Measurements from ENCODE around the gene GPR34. TPM values are rescaled to one million over a fixed set of nuclear protein-coding genes. Genes with fewer than 3 reads are reported as not detected.
A peak's percentile ranks its signal among the peaks of the same experiment; 100 is the strongest.

Gene GPR34
- total RNA-seq, 2 experiments from 2014 or later: not detected

GRCh38 chrX:41722816-41723618 lies 34.2 kb downstream of the GPR34 start:
- ATAC-seq (ENCODE audit: poor library complexity) (no peak), DNase-seq (no peak)
- Histone ChIP-seq H3K36me3 (ENCODE audit: insufficient read depth, low read length) (peaks cover 3% of the 10 kb centered on the region), H3K27me3 (ENCODE audit: control insufficient read depth in 1 of 2, insufficient read depth in 2 of 2, low read length in 2 of 2) (no peaks in the 10 kb centered on the region), H3K9me3 (ENCODE audit: control insufficient read depth in 1 of 2, insufficient read depth in 1 of 2, low read length in 2 of 2) (peaks cover 3 to 17% of the 10 kb centered on the region in 2 experiments), H3K4me1 (ENCODE audit: insufficient read depth, low read length) (peaks cover 22% of the 10 kb centered on the region), H3K4me3 (ENCODE audit: low read length) (no peak overlapping the region), H3K27ac (ENCODE audit: low read depth in 1 of 2, low read length in 2 of 2) (no peak overlapping the region)
- intact Hi-C loops (cut with DNase I, micrococcal nuclease): no loop called here
- CTCF ChIA-PET: no interaction called here
- H3K4me1 Mint-ChIP-seq (ENCODE audit: low read depth): peaks cover 13% of the 10 kb centered on the region
- POLR2A ChIA-PET: no interaction called here
- H3K4me3 Mint-ChIP-seq: no peak overlapping the region
- no peak overlapping the region for H3K27ac Mint-ChIP-seq
- peaks cover 50% of the 10 kb centered on the region for H3K36me3 Mint-ChIP-seq (ENCODE audit: low read depth)
- no peaks in the 10 kb centered on the region for H3K9me3 Mint-ChIP-seq
- H3K27me3 Mint-ChIP-seq: no peaks in the 10 kb centered on the region
- TF ChIP-seq, protein P1, sequence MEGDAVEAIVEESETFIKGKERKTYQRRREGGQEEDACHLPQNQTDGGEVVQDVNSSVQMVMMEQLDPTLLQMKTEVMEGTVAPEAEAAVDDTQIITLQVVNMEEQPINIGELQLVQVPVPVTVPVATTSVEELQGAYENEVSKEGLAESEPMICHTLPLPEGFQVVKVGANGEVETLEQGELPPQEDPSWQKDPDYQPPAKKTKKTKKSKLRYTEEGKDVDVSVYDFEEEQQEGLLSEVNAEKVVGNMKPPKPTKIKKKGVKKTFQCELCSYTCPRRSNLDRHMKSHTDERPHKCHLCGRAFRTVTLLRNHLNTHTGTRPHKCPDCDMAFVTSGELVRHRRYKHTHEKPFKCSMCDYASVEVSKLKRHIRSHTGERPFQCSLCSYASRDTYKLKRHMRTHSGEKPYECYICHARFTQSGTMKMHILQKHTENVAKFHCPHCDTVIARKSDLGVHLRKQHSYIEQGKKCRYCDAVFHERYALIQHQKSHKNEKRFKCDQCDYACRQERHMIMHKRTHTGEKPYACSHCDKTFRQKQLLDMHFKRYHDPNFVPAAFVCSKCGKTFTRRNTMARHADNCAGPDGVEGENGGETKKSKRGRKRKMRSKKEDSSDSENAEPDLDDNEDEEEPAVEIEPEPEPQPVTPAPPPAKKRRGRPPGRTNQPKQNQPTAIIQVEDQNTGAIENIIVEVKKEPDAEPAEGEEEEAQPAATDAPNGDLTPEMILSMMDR (IDR thresholded peaks at IDR 0.05): no peak

DNA sequence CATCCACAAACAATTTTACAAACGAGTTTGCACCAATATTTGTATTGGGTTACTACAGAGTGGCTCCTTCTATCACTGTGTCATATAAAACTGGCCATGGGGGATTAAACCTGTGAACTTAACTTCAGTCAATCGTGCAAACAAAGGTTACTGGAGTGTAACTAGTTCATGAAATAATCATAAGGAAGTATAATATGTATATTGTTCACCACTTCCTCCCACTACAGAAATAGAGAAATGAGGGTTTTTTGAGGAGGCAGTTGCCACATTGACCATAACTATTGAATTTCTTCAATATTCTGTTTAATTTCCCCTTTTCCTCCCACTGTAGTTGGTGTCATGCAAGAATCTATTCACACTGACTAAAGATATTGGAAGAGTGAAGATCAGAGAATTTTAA lies 35.1 kb downstream of the GPR34 start, which contains the start of gene GPR82:
Gene GPR82 (plus strand): TSS at position 356 of the 400 bp plus-strand sequence. CDS start 2,846 bp downstream, outside the sequence.
- Histone ChIP-seq H3K4me1 (ENCODE audit: insufficient read depth, low read length) (peaks cover 17% of the 10 kb centered on the region), H3K36me3 (ENCODE audit: insufficient read depth, low read length) (peaks cover 3% of the 10 kb centered on the region), H3K27ac (ENCODE audit: low read depth in 1 of 2, low read length in 2 of 2) (no peak within 1 kb of the TSS), H3K4me3 (ENCODE audit: low read length) (no peak within 1 kb of the TSS), H3K27me3 (ENCODE audit: control insufficient read depth in 1 of 2, insufficient read depth in 2 of 2, low read length in 2 of 2) (no peaks in the 10 kb centered on the region), H3K9me3 (ENCODE audit: control insufficient read depth in 1 of 2, insufficient read depth in 1 of 2, low read length in 2 of 2) (peaks cover 1 to 11% of the 10 kb centered on the region in 2 experiments)
- Mint-ChIP-seq H3K4me3 (no peak within 1 kb of the TSS), H3K27me3 (no peaks in the 10 kb centered on the region), H3K36me3 (ENCODE audit: low read depth) (peaks cover 42% of the 10 kb centered on the region), H3K27ac (no peak within 1 kb of the TSS), H3K9me3 (no peaks in the 10 kb centered on the region), H3K4me1 (ENCODE audit: low read depth) (peaks cover 13% of the 10 kb centered on the region)
- no peak for ATAC-seq (ENCODE audit: poor library complexity)
- intact Hi-C loops (cut with DNase I, micrococcal nuclease): no loop called here
- POLR2A ChIA-PET: no interaction called here
- CTCF ChIA-PET: no interaction called here
- TF ChIP-seq, protein P1 (IDR thresholded peaks at IDR 0.05): no peak
- peak in 1 of 14 experiments; percentile 3 for DNase-seq

- Histone ChIP-seq H3K4me3 (ENCODE audit: low read length) (no peak overlapping the region), H3K9me3 (ENCODE audit: control insufficient read depth in 1 of 2, insufficient read depth in 1 of 2, low read length in 2 of 2) (no peaks in the 10 kb centered on the region), H3K4me1 (ENCODE audit: insufficient read depth, low read length) (peaks cover 3% of the 10 kb centered on the region), H3K27me3 (ENCODE audit: control insufficient read depth in 1 of 2, insufficient read depth in 2 of 2, low read length in 2 of 2) (no peaks in the 10 kb centered on the region), H3K36me3 (ENCODE audit: insufficient read depth, low read length) (peaks cover 3% of the 10 kb centered on the region), H3K27ac (ENCODE audit: low read depth in 1 of 2, low read length in 2 of 2) (no peak overlapping the region)
- no peak overlapping the region for H3K4me3 Mint-ChIP-seq
- intact Hi-C loops (cut with DNase I, micrococcal nuclease): no loop called here
- ChIA-PET POLR2A (no interaction called here), CTCF (no interaction called here)
- DNase-seq (no peak), ATAC-seq (ENCODE audit: poor library complexity) (no peak)
- H3K27ac Mint-ChIP-seq: no peak overlapping the region
- no peaks in the 10 kb centered on the region for H3K4me1 Mint-ChIP-seq (ENCODE audit: low read depth)
- H3K27me3 Mint-ChIP-seq: no peaks in the 10 kb centered on the region
- H3K36me3 Mint-ChIP-seq (ENCODE audit: low read depth): peaks cover 16% of the 10 kb centered on the region
- TF ChIP-seq, protein P1 (IDR thresholded peaks at IDR 0.05): no peak
- no peaks in the 10 kb centered on the region for H3K9me3 Mint-ChIP-seq
These were observed 39.4 kb downstream of the GPR34 start for GRCh38 chrX:41728125-41728524.
